ENCODE data around the gene SGTA.
A peak's percentile ranks its signal among the peaks of the same experiment; 100 is the strongest.
"Not testable (repeated sequence)": the region's sequence is repeated elsewhere in the genome, so short reads cannot be mapped to it uniquely, and the experiment has no call there.

The SGTA gene

GRCh38 chr19:2796659-2797266 lies 13.7 kb upstream of the SGTA start (continued):
- TF ChIP-seq ZNF280D (tag by site-specific recombination; IDR thresholded peaks at IDR 0.05), result no peak
- no peak for TF ChIP-seq ZNF792 (tag by site-specific recombination; IDR thresholded peaks at IDR 0.05)
- no peak for TF ChIP-seq ZBTB20 (tag by site-specific recombination; IDR thresholded peaks at IDR 0.05)
- TF ChIP-seq ZNF529 (tag by site-specific recombination; IDR thresholded peaks at IDR 0.05; ENCODE audit: insufficient replicate concordance), result no peak

- H3K4me1 ChIP-seq (ENCODE audit: control insufficient read depth, insufficient read depth, low read length), result no peaks in the 10 kb centered on the region
- ChIA-PET CTCF (interaction anchor here (0.6 to 1.9 kb wide), 2 partner anchors 23 to 203 kb away, joined by 3 to 6 read pairs; partner anchors contain the start of gene ZNF554), POLR2A (interaction anchor here (0.8 kb wide), 1 partner anchor 11 kb away, joined by 3 read pairs; the partner anchor contains the start of gene THOP1)
- H3K27ac ChIP-seq (ENCODE audit: extremely low read depth, low read depth, low read length), result no peak overlapping the region
- no peak overlapping the region for H3K4me3 ChIP-seq (ENCODE audit: low read depth, low read length)
- H3K36me3 ChIP-seq (ENCODE audit: control insufficient read depth in 2 of 2, insufficient read depth in 1 of 2, low read length in 2 of 2), result peaks cover 39 to 96% of the 10 kb centered on the region in 2 experiments
- no peaks in the 10 kb centered on the region for H3K9me3 ChIP-seq (ENCODE audit: control insufficient read depth, insufficient read depth, low read depth, low read length)
- TF ChIP-seq ZSCAN23 (tag by site-specific recombination; IDR thresholded peaks at IDR 0.05) (no peak), ZNF175 (tag by site-specific recombination; IDR thresholded peaks at IDR 0.05) (no peak), WT1 (tag by site-specific recombination; IDR thresholded peaks at IDR 0.05) (peak; percentile 57; the same call in 1 of the 2 replicates)
These were observed 13.0 kb upstream of the SGTA start for GRCh38 chr19:2795827-2796658.

GRCh38 chr19:2793577-2793976 lies 10.5 kb upstream of the SGTA start:
- ChIA-PET POLR2A (interaction anchor here (0.7 kb wide), 1 partner anchor 689 kb away, joined by 4 read pairs; no protein-coding TSS in a partner anchor), CTCF (interaction anchor here (0.7 to 1.7 kb wide), 2 partner anchors 10 to 145 kb away, joined by 4 to 6 read pairs; no protein-coding TSS in a partner anchor)
- peak; percentile 17; the same call in 1 of the 2 replicates for TF ChIP-seq ZNF629 (tag by site-specific recombination; IDR thresholded peaks at IDR 0.05)
- TF ChIP-seq ZNF146 (tag by site-specific recombination; IDR thresholded peaks at IDR 0.05), result peak; percentile 97
- TF ChIP-seq ZNF654 (tag by site-specific recombination; IDR thresholded peaks at IDR 0.05; ENCODE audit: low read depth), result no peak
- TF ChIP-seq ZFP41 (tag by site-specific recombination; IDR thresholded peaks at IDR 0.05; ENCODE audit: borderline replicate concordance), result no peak
- Histone ChIP-seq H3K27ac (ENCODE audit: extremely low read depth, low read depth, low read length) (no peak overlapping the region), H3K4me1 (ENCODE audit: control insufficient read depth, insufficient read depth, low read length) (no peaks in the 10 kb centered on the region), H3K9me3 (ENCODE audit: control insufficient read depth, insufficient read depth, low read depth, low read length) (no peaks in the 10 kb centered on the region), H3K4me3 (ENCODE audit: low read depth, low read length) (no peak overlapping the region), H3K36me3 (ENCODE audit: control insufficient read depth in 2 of 2, insufficient read depth in 1 of 2, low read length in 2 of 2) (peaks cover 35 to 96% of the 10 kb centered on the region in 2 experiments)

- Histone ChIP-seq H3K9me3 (ENCODE audit: control insufficient read depth, insufficient read depth, low read depth, low read length) (no peaks in the 10 kb centered on the region), H3K27ac (ENCODE audit: extremely low read depth, low read depth, low read length) (no peak overlapping the region), H3K4me1 (ENCODE audit: control insufficient read depth, insufficient read depth, low read length) (no peaks in the 10 kb centered on the region), H3K36me3 (ENCODE audit: control insufficient read depth in 2 of 2, insufficient read depth in 1 of 2, low read length in 2 of 2) (peaks cover 34 to 96% of the 10 kb centered on the region in 2 experiments), H3K4me3 (ENCODE audit: low read depth, low read length) (no peak overlapping the region)
- TF ChIP-seq ZNF513 (tag by site-specific recombination; IDR thresholded peaks at IDR 0.05) (no peak), MYNN (tag by site-specific recombination; IDR thresholded peaks at IDR 0.05; ENCODE audit: borderline replicate concordance) (no peak)
- ChIA-PET POLR2A (no interaction called here), CTCF (interaction anchor here (1.7 kb wide), 1 partner anchor 145 kb away, joined by 6 read pairs; no protein-coding TSS in a partner anchor)
These were observed 10.1 kb upstream of the SGTA start for GRCh38 chr19:2793126-2793525.

GRCh38 chr19:2792666-2793065 lies 9.6 kb upstream of the SGTA start:
- POLR2A ChIA-PET; H3K4me3 ChIP-seq (ENCODE audit: low read depth, low read length); H3K4me1 ChIP-seq (ENCODE audit: control insufficient read depth, insufficient read depth, low read length); H3K27ac ChIP-seq (ENCODE audit: extremely low read depth, low read depth, low read length); CTCF ChIA-PET; H3K9me3 ChIP-seq (ENCODE audit: control insufficient read depth, insufficient read depth, low read depth, low read length): not testable (repeated sequence)
- peaks cover 30 to 97% of the 10 kb centered on the region in 2 experiments for H3K36me3 ChIP-seq (ENCODE audit: control insufficient read depth in 2 of 2, insufficient read depth in 1 of 2, low read length in 2 of 2)
